ENCODE data around the gene TMEM170B.

TMEM170B gene

DNA sequence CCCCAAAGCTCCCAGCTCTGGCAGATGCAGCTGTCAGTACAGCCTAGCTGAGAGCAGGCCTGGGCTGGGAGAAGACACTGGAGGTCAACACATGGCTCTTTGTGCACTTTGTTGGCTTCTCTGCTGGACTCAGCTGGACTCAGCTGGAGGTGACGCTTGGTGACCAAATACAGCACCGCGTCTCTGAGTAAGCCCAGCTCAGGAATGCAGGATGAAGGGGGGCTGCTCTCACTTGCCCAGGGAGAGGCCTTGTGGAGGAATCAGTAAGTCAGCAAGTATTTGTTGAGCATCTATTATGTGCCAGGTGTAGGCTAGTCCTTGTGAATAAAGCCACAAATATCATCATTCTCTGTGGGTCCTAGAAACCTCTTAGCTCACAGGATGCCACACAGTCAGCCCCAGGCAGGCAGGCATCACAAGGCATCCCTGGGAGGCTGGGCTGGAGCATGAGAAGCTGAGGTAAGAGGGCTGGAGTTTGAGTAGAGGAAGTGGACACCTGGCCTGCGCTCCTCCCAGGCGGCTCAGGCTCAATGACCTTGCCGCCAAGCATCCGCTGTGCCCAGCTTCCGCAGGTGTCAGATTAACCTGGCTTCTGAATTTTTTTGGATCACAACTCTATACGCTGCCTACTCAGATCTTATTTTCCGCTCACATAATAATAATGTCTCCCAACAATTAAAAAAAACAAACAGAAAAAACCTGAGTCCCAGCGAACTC lies 95.4 kb downstream of the TMEM170B start:
- Histone ChIP-seq H3K27ac (replicated peaks) (no peak overlapping the region), H3K27me3 (ENCODE audit: insufficient read depth, poor library complexity, severe bottlenecking) (no peaks in the 10 kb centered on the region), H3K4me3 (replicated peaks; ENCODE audit: insufficient read depth, low read length) (no peak overlapping the region)
- TF ChIP-seq CTCF (IDR thresholded peaks at IDR 0.05; ENCODE audit: insufficient read depth, low read length): no peak
- TF ChIP-seq POLR2AphosphoS5 (IDR thresholded peaks at IDR 0.05; ENCODE audit: low read depth): no peak
- TF ChIP-seq REST (IDR thresholded peaks at IDR 0.05; ENCODE audit: insufficient replicate concordance, low read depth): no peak
- no peak for TF ChIP-seq GABPA (IDR thresholded peaks at IDR 0.05; ENCODE audit: low read depth)
- TF ChIP-seq SPI1 (IDR thresholded peaks at IDR 0.05; ENCODE audit: borderline replicate concordance, low read depth): no peak
- no peak for DNase-seq (ENCODE audit: low read depth in 1 of 2, low spot score in 1 of 2)
